Epithelial cell of prostate (primary cell): Measurements from ENCODE around the gene FOXL2NB.

Experiments used
- DNase-seq: peaks from one replicate; pipeline ENCODE4 v3.0.0-alpha.2; 2011; ENCODE audit warnings: low read depth, low spot score
- H3K27ac ChIP-seq: fragments of 450-650 bp; 2 replicates; pipeline ENCODE4 v1.5.1; 2017; ENCODE audit warnings: mild to moderate bottlenecking

Gene FOXL2NB

DNA sequence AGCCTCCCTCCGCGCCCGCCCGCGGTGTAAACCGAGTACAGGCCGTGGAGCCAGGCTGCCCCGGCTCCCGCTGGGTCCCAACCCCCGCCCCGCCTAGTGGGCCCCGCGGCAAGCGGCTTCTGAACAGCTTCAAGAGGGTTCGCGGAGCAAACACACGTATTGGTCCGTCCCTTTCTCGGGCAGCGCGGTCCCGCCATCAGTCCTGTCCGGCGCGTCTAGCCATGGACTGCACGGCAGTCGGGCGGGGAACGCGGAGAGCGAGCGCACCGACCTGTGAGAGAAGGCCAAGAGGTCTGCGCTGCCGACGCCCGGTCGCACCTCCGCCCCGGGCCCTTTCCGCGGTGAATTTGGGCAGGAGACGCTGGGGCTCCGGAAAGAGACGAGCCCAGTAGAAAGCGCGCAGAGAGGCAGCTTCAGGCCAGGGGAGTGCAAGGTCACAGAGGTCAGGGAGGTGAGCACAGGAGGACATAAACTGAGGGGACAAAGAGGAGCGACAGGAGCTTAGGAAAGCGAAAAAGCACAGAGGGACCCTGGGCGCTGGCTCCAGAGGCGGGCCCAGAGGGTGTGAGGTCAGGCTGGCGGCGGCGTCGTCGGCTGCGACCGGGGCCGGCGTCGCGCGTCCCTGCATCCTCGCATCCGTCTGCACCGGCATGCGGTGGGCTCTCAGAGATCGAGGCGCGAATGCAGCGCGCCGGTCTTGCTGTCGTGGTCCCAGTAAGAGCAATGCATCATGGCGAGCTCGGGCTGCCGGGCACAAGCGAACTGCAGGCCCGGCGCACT is 1.9 kb upstream of the FOXL2NB start:
- no peak for DNase-seq
- H3K27ac ChIP-seq = no peak overlapping the region

- peak; percentile 14 for DNase-seq
- no peak overlapping the region for H3K27ac ChIP-seq
Observed at GRCh38 chr3:138945709-138946662, 1.0 kb upstream of the FOXL2NB start.

- DNase-seq = no peak
- H3K27ac ChIP-seq = no peak overlapping the region
Observed at GRCh38 chr3:138947495-138948121, 591 bp downstream of the FOXL2NB start.

DNA sequence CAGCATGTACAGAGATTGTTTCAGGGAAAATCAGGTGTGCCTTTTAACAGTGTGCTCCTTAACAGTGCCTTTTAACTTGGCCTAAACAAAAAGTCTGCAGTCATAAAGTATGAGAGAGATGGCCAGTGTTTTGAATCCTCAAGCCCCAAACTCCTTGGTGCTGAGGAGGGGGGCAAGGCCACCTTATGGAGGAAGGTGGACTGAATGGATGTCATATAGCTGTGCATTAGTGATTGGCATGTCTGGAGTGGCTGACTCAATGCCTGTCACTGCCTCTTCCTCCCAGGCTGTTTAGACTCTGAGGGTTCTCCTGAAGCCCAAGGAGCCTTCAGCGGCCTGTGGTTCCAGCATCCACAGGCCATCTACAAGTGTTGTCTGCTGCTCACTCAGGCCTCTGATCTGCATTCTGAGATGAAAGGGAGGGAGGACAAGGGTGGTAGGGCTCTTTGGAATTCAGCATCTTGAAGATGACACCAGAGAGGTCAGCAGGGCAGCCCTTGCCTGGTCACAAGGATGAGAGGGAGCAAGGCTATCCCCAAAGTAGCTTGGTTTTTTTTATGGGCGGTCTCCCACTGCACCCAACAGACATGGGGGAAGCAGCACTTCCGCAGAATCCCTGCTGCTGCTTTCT is 1.5 kb downstream of the FOXL2NB start:
- no peak overlapping the region for H3K27ac ChIP-seq
- no peak for DNase-seq

DNA sequence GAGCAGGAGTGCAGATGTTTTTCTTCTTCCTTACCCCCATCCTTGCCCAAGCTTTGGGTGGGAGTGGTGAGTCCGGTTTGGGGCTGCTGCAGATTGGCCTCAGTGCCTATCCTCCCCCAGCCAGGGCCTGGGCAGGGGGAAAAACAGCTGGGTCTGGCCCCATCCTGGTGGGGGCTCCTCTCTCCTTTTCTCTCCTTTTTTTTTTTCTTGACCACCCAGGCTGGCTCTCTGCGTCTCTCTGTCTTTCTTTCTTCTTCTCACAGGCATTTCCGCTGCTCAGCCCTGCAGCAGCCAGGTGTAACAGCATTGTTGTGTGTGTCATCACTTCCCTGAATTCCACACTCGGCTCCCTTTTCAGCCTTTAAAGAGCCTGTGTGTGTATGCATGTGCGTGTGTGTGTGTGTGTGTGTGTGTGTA is 2.0 kb downstream of the FOXL2NB start:
- no peak for DNase-seq
- no peak overlapping the region for H3K27ac ChIP-seq

- H3K27ac ChIP-seq = no peak overlapping the region
- DNase-seq = no peak
Observed at GRCh38 chr3:138949445-138950005, 2.5 kb downstream of the FOXL2NB start.

GRCh38 chr3:138950006-138950644 is 3.1 kb downstream of the FOXL2NB start:
- H3K27ac ChIP-seq = no peak overlapping the region
- DNase-seq = no peak

- no peak overlapping the region for H3K27ac ChIP-seq
- no peak for DNase-seq
Observed at GRCh38 chr3:138950701-138951100, 3.7 kb downstream of the FOXL2NB start.

GRCh38 chr3:138960417-138960852 is 13.4 kb downstream of the FOXL2NB start:
- no peak overlapping the region for H3K27ac ChIP-seq
- DNase-seq = no peak

DNA sequence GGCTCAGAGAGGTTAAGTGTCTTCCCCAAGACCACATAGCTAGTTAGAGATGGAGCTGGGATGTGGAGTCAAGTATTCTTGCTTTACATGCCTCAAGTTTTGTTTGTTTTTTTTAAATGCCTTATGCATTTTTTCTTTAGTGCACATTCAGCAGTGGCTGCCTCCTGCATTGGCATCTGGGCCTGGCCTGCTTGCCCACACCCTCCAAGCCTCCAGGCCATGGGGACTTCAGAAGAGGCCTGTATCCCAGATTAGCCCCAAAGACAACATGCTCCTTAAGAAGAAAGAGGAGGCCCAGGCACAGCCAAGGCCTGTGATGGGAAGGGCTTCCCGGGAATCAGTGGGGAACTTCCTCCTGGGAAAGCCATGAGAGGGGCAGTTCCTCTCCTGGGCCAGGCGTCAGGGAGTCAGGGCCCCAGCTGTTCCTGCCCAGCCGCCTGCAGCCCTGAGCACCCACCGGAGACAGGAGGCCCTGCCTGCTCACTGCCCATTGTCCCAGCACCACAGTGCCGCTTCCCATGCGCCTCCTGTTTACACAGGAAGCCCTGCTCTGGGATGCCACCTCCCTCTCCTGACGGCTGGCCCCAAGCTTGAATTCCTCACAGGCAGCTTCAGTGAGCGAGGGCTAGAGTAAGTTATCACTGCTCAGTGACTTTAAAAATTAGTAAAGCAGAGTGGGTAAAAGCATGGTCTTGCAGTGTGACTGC is 16.0 kb downstream of the FOXL2NB start:
- H3K27ac ChIP-seq = no peak overlapping the region
- DNase-seq = no peak

GRCh38 chr3:138964264-138964663 is 17.2 kb downstream of the FOXL2NB start:
- no peak overlapping the region for H3K27ac ChIP-seq
- no peak for DNase-seq

DNA sequence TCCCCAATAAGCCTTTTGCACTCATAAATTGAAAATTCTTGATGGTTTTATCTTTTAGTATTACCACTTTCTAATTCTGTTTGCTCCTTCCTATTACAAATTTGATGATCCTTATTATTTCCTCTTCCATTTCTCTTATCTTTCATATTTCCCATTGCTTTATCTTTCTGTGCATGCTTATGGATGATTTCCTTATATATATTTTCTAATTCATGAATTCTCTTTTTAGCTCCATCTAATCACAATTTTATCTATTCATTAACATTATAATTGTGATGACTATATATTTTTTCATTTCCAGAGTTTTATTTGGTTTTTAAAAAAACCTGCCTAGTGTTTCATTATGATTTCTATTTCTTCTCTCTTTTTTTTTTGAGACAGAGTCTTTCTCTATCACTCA is 17.9 kb downstream of the FOXL2NB start:
- no peak for DNase-seq
- no peak overlapping the region for H3K27ac ChIP-seq

- H3K27ac ChIP-seq = no peak overlapping the region
- no peak for DNase-seq
Observed at GRCh38 chr3:138971766-138972320, 24.8 kb downstream of the FOXL2NB start.

GRCh38 chr3:138972941-138973340 is 25.9 kb downstream of the FOXL2NB start:
- no peak overlapping the region for H3K27ac ChIP-seq

DNA sequence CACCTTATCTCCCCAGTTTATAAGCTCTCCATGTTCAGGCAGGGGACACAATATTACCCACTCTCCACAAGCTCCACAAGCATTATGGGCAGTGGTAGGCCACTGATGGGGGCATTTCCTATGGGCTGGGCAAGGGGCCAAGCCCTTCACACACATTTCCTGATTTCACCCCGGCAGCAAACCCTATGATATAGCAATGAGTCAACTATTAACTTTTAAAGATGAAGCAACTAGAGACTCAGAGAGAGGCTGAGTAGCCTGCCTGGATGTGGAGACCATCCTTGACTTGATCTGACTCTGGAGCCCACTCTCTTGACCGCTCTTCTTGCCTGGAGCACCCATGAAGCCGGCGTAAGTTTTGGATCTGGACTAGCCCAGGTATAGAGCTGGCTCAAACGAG is 27.4 kb downstream of the FOXL2NB start:
- peak; percentile 6 for DNase-seq

More at GRCh38 chr3:138972941-138973340, 25.9 kb downstream of the FOXL2NB start:
- no peak for DNase-seq

DNA sequence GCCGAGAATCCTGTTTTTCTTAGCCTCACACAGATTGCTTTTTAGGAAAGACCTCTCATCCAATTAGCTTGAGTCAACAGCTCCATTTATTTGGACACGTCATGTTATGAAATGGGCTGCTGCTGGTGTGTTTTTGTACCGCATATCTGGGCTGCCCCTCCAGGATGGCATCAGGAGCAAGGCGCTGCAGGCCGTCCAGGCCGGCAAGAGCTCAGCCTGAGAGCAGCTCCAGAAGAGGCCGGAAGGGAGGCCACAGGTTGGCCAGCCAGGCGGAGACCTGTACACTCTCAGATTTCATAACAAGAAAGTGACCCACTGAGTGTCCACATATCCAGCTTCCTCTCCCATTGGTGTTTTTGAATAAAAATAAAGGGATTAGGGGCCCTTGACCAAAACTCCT is 28.3 kb downstream of the FOXL2NB start:
- H3K27ac ChIP-seq = no peak overlapping the region
- DNase-seq = no peak

More for the DNA sequence above, 27.4 kb downstream of the FOXL2NB start:
- H3K27ac ChIP-seq = no peak overlapping the region

GRCh38 chr3:138976047-138976446 is 29.0 kb downstream of the FOXL2NB start:
- no peak for DNase-seq
- H3K27ac ChIP-seq = no peak overlapping the region

DNA sequence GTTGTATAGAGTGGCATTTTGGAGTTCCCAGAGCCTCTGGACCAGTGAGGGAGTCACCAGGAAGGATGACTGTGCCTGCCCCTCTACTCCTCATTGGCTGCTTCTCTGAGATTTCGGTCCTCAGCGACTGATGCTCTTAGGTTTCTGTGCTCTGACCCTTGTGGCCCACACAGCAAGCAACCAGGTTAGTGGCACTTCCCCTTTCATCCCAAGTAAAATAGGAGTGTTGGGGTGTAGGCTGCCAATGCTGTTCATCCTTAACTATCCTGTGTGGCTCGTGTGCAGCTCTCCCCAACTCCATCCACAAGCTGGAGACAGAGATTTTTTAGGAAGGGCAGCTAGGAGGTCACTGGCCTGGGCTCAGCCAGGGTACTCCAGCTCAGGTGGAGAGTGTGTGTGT is 37.8 kb downstream of the FOXL2NB start:
- no peak for DNase-seq
- no peak overlapping the region for H3K27ac ChIP-seq
